GM12878 (cell line): ENCODE measurements around the gene CYP26A1. TPM values are rescaled to one million over a fixed set of nuclear protein-coding genes. Genes with fewer than 3 reads are reported as not detected.

Source experiments
- ATAC-seq: fragments of 200-7000 bp; cut with Tn5 transposase; 3 replicates; pipeline ENCODE4 v1.9.1; 2020; ENCODE audit warnings: mild to moderate bottlenecking, moderate library complexity
- BruUV-seq: library from RNA; stranded (reverse); fragments of 400-500 nt; replicated peaks from 2 replicates; lab custom pipeline; 2021; lab: Mats Ljungman, UMichigan
- CTCF ChIA-PET: fragments of 300-600 bp; sonication (Branson Sonifier 250); formaldehyde crosslinking; extraction: SDS; loops from one replicate; lab custom pipeline; 2021; ENCODE audit warnings: inconsistent platforms; lab: Yijun Ruan, JAX
- POLR2A ChIA-PET: fragments of 350-600 bp; formaldehyde crosslinking; extraction: SDS; loops from one replicate; lab custom pipeline; 2021; ENCODE audit warnings: inconsistent platforms; lab: Charles Lee
- RAD21 ChIA-PET: fragments of 300-600 bp; sonication (Branson Sonifier 250); formaldehyde crosslinking; loops from one replicate; lab custom pipeline; 2023; ENCODE audit warnings: antibody characterized with exemption; ENCODE audit not compliant: unreplicated experiment; lab: Charles Lee
- SMC1A ChIA-PET: fragments of 300-600 bp; sonication (Branson Sonifier 250); formaldehyde crosslinking; loops from one replicate; lab custom pipeline; 2023; ENCODE audit not compliant: unreplicated experiment, uncharacterized antibody; lab: Charles Lee
- DNase-seq: peaks from one replicate; pipeline ENCODE4 v3.0.0-alpha.2; 2011; ENCODE audit warnings: low read depth, low spot score
- FAIRE-seq: peaks from 3 replicates; lab custom pipeline; 2011; peaks lifted over from hg19 to GRCh38; lab: Jason Lieb, UNC
- H2AFZ ChIP-seq: 2 replicates; pipeline ENCODE4 v1.6.0; 2011; ENCODE audit warnings: low read depth, low read length, control low read depth; ENCODE audit not compliant: control insufficient read depth
- H3K27ac ChIP-seq: 2 replicates; pipeline ENCODE4 v1.5.1; 2011; ENCODE audit warnings: control low read depth; ENCODE audit not compliant: control insufficient read depth, insufficient read depth
- H3K27me3 ChIP-seq, 2 experiments: replicated peaks in 1 of 2; 2 replicates each; pipeline versions ENCODE4 v1.6.0 to v1.6.1; 2011; ENCODE audit warnings: low read length in 1 of 2; ENCODE audit not compliant: control insufficient read depth in 2 of 2, insufficient read depth in 2 of 2
- H3K36me3 ChIP-seq, 2 experiments: 2 replicates each; pipeline ENCODE4 v1.5.1; 2011; ENCODE audit warnings: low read length in 1 of 2; ENCODE audit not compliant: control insufficient read depth in 2 of 2, insufficient read depth in 2 of 2
- H3K4me1 ChIP-seq: 2 replicates; pipeline ENCODE4 v1.6.1; 2011; ENCODE audit warnings: mild to moderate bottlenecking, low read length, moderate library complexity, mixed read lengths; ENCODE audit not compliant: control insufficient read depth, insufficient read depth
- H3K4me2 ChIP-seq: 2 replicates; pipeline ENCODE4 v1.6.0; 2011; ENCODE audit warnings: control low read depth; ENCODE audit not compliant: control insufficient read depth, insufficient read depth
- H3K4me3 ChIP-seq: fragments of 200-600 bp; sonication (generic); 2 replicates; pipeline ENCODE4 v1.5.1; 2016
- H3K79me2 ChIP-seq: 2 replicates; pipeline ENCODE4 v1.6.0; 2011; ENCODE audit warnings: low read length; ENCODE audit not compliant: control insufficient read depth, insufficient read depth
- H3K9ac ChIP-seq: 2 replicates; pipeline ENCODE4 v1.8.0; 2011; ENCODE audit warnings: low read length, control low read depth, mixed read lengths; ENCODE audit not compliant: control insufficient read depth, insufficient read depth
- H3K9me3 ChIP-seq: replicated peaks from 3 replicates; pipeline ENCODE4 v1.5.1; 2011; ENCODE audit warnings: mild to moderate bottlenecking, low read length; ENCODE audit not compliant: control insufficient read depth, insufficient read depth
- H4K20me1 ChIP-seq: 2 replicates; pipeline ENCODE4 v1.6.0; 2011; ENCODE audit not compliant: control insufficient read depth, insufficient read depth
- CBX3 ChIP-seq: fragments of 200-600 bp; sonication (generic); IDR thresholded peaks from 2 replicates; pipeline ENCODE4 v1.6.1; 2016; ENCODE audit warnings: low read depth, borderline replicate concordance
- ESRRA ChIP-seq: IDR thresholded peaks from 2 replicates; pipeline ENCODE4 v1.6.1; 2012; ENCODE audit warnings: mild to moderate bottlenecking, low read length, improper control_type of control experiment
- EZH2 ChIP-seq: IDR thresholded peaks from 2 replicates; pipeline ENCODE4 v1.6.1; 2012; ENCODE audit warnings: low read depth, mild to moderate bottlenecking, control low read depth, inconsistent platforms, low read length, borderline replicate concordance; ENCODE audit not compliant: control insufficient read depth
- GATAD2B ChIP-seq: fragments of 450-650 bp; conservative IDR thresholded peaks from 2 replicates; pipeline ENCODE4 v1.6.1; 2017; ENCODE audit warnings: low read depth, mild to moderate bottlenecking, moderate library complexity
- HDAC6 ChIP-seq: fragments of 200-600 bp; sonication (generic); IDR thresholded peaks from one replicate; pipeline ENCODE4 v1.8.0; 2017; ENCODE audit warnings: antibody characterized with exemption; ENCODE audit not compliant: unreplicated experiment
- JUND ChIP-seq: IDR thresholded peaks from 2 replicates; pipeline ENCODE4 v1.6.1; 2012; ENCODE audit warnings: low read depth, mild to moderate bottlenecking, low read length, improper control_type of control experiment, moderate library complexity
- MEF2B ChIP-seq: fragments of 450-650 bp; IDR thresholded peaks from 2 replicates; pipeline ENCODE4 v1.6.1; 2018; ENCODE audit warnings: mild to moderate bottlenecking, moderate library complexity; ENCODE audit not compliant: partially characterized antibody, poor library complexity, severe bottlenecking
- NFYA ChIP-seq: IDR thresholded peaks from 2 replicates; pipeline ENCODE4 v1.6.1; 2011; ENCODE audit warnings: low read depth, mild to moderate bottlenecking, low read length, improper control_type of control experiment, borderline replicate concordance
- NR2C2 ChIP-seq: IDR thresholded peaks from 2 replicates; pipeline ENCODE4 v1.6.1; 2011; ENCODE audit warnings: borderline replicate concordance, low read depth; ENCODE audit not compliant: control insufficient read depth, insufficient read length
- NR2F1 ChIP-seq: fragments of 450-650 bp; conservative IDR thresholded peaks from 2 replicates; pipeline ENCODE4 v1.6.1; 2017; ENCODE audit warnings: mild to moderate bottlenecking
- NRF1 ChIP-seq: conservative IDR thresholded peaks from 2 replicates; pipeline ENCODE4 v1.6.1; 2011; ENCODE audit warnings: mild to moderate bottlenecking, low read depth, low read length, improper control_type of control experiment
- RAD21 ChIP-seq: IDR thresholded peaks from 2 replicates; pipeline ENCODE4 v1.6.1; 2011; ENCODE audit warnings: mild to moderate bottlenecking, low read depth, low read length, moderate library complexity; ENCODE audit not compliant: insufficient read depth
- RAD51 ChIP-seq: fragments of 450-650 bp; IDR thresholded peaks from 2 replicates; pipeline ENCODE4 v1.6.1; 2016; ENCODE audit warnings: moderate library complexity, mild to moderate bottlenecking, inconsistent platforms
- RUNX3 ChIP-seq: IDR thresholded peaks from 2 replicates; pipeline ENCODE4 v1.6.1; 2012; ENCODE audit warnings: low read length, inconsistent platforms
- YY1 ChIP-seq: IDR thresholded peaks from 2 replicates; pipeline ENCODE4 v1.6.1; 2011; ENCODE audit warnings: low read depth, mild to moderate bottlenecking, low read length
- whole genome bisulfite sequencing: methylation state at CpG from one replicate; pipeline ENCODE4 v1.1.6; 2016; ENCODE audit warnings: low lambda C conversion rate; ENCODE audit not compliant: insufficient replicate concordance, insufficient coverage; ENCODE audit errors: missing lambda C conversion rate; 5-methylcytosine and 5-hydroxymethylcytosine counted together
- in situ Hi-C: fragments of 300-500 bp; cut with MboI; formaldehyde crosslinking; loops from 9 replicates; pipeline ENCODE4 v1.14.3; 2018; ENCODE audit warnings: mixed read lengths
- intact Hi-C: fragments of 100-400 bp; cut with micrococcal nuclease; formaldehyde crosslinking; loops from one replicate; pipeline ENCODE4 v1.14.2; 2022; ENCODE audit not compliant: unreplicated experiment
- polyA plus RNA-seq, 11 experiments: library from polyadenylated mRNA; depleted of rRNA in 4 of 11; unstranded in 6 of 11; stranded (reverse) in 5 of 11; fragments of >200 nt; fragmentation: Nextera tagmentation in 4 of 11; fragmentation: Illumina TruSeq in 1 of 11; extraction: Ambion mirVana in 4 of 11; extraction: Trizol in 1 of 11; gene quantifications; 1 replicate in 1 of 11; 2 replicates in 10 of 11; pipeline versions ENCODE4 v1.2.1 to v1.2.3, GENCODE V29; 2011 to 2016; ENCODE audit warnings: inconsistent platforms in 2 of 11, missing spikeins in 2 of 11, low read depth in 1 of 11
- total RNA-seq, 4 experiments: library from RNA; depleted of rRNA in 3 of 4; stranded (reverse); fragments of >200 nt in 3 of 4; fragmentation: Illumina TruSeq in 1 of 4; extraction: Trizol in 1 of 4; gene quantifications; 2 replicates each; pipeline versions ENCODE4 v1.2.1 to v1.2.3, GENCODE V29; 2013 to 2021
- TF ChIP-seq, protein P1 (sequence below): fragments of 450-650 bp; IDR thresholded peaks from 2 replicates; pipeline ENCODE4 v1.6.1; 2017; ENCODE audit warnings: mild to moderate bottlenecking, moderate library complexity
- TF ChIP-seq, protein P2 (sequence below): fragments of 450-650 bp; IDR thresholded peaks from 2 replicates; pipeline ENCODE4 v1.6.1; 2017; ENCODE audit warnings: low read depth, mild to moderate bottlenecking, moderate library complexity

Gene CYP26A1
- total and polyA plus RNA-seq, 10 of the 15 experiments (the other 5 are each of a cell fraction or from before 2014, with no cell fraction given) = not detected

DNA sequence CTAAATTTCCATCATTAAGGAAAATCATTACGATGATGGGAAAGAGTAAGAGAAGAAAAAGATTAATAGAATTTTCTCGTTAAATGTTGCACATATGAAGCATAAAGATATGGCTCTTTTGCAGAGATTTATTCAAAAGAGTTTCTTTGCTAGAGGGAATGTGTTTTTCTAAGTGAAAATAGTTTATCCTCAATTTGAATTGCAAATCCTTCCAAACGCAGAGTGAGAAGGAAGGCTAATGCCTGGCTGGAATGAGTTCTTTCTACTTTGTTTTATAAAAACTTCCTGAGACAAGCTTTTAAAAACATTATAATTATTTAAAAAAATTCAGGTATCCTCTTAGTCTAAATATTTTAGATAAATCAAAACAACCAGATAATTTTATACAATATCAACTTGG lies 14.2 kb downstream of the CYP26A1 start (continued):
- TF ChIP-seq, protein P1, sequence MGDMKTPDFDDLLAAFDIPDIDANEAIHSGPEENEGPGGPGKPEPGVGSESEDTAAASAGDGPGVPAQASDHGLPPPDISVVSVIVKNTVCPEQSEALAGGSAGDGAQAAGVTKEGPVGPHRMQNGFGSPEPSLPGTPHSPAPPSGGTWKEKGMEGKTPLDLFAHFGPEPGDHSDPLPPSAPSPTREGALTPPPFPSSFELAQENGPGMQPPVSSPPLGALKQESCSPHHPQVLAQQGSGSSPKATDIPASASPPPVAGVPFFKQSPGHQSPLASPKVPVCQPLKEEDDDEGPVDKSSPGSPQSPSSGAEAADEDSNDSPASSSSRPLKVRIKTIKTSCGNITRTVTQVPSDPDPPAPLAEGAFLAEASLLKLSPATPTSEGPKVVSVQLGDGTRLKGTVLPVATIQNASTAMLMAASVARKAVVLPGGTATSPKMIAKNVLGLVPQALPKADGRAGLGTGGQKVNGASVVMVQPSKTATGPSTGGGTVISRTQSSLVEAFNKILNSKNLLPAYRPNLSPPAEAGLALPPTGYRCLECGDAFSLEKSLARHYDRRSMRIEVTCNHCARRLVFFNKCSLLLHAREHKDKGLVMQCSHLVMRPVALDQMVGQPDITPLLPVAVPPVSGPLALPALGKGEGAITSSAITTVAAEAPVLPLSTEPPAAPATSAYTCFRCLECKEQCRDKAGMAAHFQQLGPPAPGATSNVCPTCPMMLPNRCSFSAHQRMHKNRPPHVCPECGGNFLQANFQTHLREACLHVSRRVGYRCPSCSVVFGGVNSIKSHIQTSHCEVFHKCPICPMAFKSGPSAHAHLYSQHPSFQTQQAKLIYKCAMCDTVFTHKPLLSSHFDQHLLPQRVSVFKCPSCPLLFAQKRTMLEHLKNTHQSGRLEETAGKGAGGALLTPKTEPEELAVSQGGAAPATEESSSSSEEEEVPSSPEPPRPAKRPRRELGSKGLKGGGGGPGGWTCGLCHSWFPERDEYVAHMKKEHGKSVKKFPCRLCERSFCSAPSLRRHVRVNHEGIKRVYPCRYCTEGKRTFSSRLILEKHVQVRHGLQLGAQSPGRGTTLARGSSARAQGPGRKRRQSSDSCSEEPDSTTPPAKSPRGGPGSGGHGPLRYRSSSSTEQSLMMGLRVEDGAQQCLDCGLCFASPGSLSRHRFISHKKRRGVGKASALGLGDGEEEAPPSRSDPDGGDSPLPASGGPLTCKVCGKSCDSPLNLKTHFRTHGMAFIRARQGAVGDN = no peak
- TF ChIP-seq JUND (no peak), NRF1 (no peak)

DNA sequence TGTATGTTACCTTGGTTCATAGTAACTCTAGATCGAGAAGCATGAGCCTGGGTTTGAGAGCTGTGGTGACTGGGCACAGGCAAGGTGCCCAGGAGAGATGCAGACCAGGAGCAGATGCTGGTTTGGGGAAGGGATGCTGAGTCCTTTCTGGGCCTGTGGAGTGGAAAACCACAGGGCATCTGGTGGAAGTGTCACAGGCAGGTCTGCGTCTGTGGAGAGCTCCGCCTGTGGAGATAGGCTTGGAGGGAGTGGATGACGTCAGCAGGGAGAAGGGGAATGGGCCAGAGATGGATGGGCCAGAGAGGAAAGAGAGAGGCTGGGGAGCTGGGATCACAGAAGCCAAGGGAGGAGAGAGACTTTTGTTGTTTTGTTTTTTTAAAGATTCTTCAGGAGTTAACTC lies 14.8 kb downstream of the CYP26A1 start:
- WGBS = 14% methylated on average over 4 of the region's 4 CpGs
- H3K36me3 ChIP-seq = no peaks in the 10 kb centered on the region
- H3K27me3 ChIP-seq = no peaks in the 10 kb centered on the region; a peak in 1 of 4 replicates
- ChIA-PET RAD21 (no interaction called here), CTCF (interaction anchor here (0.6 to 1.3 kb wide), 3 partner anchors 31 to 202 kb away, joined by 3 to 4 read pairs (median 3); no protein-coding TSS in a partner anchor), POLR2A (no interaction called here), SMC1A (no interaction called here)
- no peak overlapping the region for H3K4me3 ChIP-seq
- FAIRE-seq (no peak), ATAC-seq (no peak)
- H3K79me2 ChIP-seq = no peaks in the 10 kb centered on the region
- H3K4me1 ChIP-seq = peaks cover 5% of the 10 kb centered on the region; the same call in 1 of the 2 replicates
- no peak overlapping the region for H3K4me2 ChIP-seq
- no peaks in the 10 kb centered on the region for H3K9me3 ChIP-seq
- in situ Hi-C loops = no loop called here
- intact Hi-C loops = no loop called here
- no peaks in the 10 kb centered on the region for H4K20me1 ChIP-seq
- no TSS peak for BruUV-seq
- no peak overlapping the region for H3K27ac ChIP-seq
- TF ChIP-seq ESRRA (no peak), MEF2B (no peak), RAD21 (no peak), RUNX3 (no peak), NFYA (no peak), NR2F1 (no peak), GATAD2B (no peak), RAD51 (no peak), EZH2 (no peak), NR2C2 (no peak), YY1 (no peak), HDAC6 (no peak), CBX3 (no peak)
- TF ChIP-seq, protein P2, sequence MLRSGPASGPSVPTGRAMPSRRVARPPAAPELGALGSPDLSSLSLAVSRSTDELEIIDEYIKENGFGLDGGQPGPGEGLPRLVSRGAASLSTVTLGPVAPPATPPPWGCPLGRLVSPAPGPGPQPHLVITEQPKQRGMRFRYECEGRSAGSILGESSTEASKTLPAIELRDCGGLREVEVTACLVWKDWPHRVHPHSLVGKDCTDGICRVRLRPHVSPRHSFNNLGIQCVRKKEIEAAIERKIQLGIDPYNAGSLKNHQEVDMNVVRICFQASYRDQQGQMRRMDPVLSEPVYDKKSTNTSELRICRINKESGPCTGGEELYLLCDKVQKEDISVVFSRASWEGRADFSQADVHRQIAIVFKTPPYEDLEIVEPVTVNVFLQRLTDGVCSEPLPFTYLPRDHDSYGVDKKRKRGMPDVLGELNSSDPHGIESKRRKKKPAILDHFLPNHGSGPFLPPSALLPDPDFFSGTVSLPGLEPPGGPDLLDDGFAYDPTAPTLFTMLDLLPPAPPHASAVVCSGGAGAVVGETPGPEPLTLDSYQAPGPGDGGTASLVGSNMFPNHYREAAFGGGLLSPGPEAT = no peak
- TF ChIP-seq, all 136 proteins: peak for 0
- Histone ChIP-seq H2AFZ (no peak overlapping the region), H3K9ac (no peak overlapping the region)
- DNase-seq = no peak
